Chondrocyte (in vitro differentiated cells): Measurements from ENCODE around the gene DAB2IP. TPM values are rescaled to one million over a fixed set of nuclear protein-coding genes. Genes with fewer than 3 reads are reported as not detected.

Experiments used
- DNase-seq: peaks from one replicate; pipeline ENCODE4 v3.0.0; 2021; ENCODE audit warnings: mixed read lengths, low spot score
- H3K27ac Mint-ChIP-seq: one replicate; pipeline ENCODE4 v1.8.0; 2021; ENCODE audit warnings: mild to moderate bottlenecking, moderate library complexity, mixed read lengths; ENCODE audit not compliant: unreplicated experiment
- H3K27me3 Mint-ChIP-seq: 2 replicates; pipeline ENCODE4 v1.8.0; 2021; ENCODE audit warnings: low read depth, mixed read lengths
- H3K36me3 Mint-ChIP-seq: 2 replicates; pipeline ENCODE4 v1.8.0; 2021; ENCODE audit warnings: low read depth, mixed read lengths
- H3K4me1 Mint-ChIP-seq: 2 replicates; pipeline ENCODE4 v1.8.0; 2021; ENCODE audit warnings: low read depth, mild to moderate bottlenecking, mixed read lengths
- H3K4me3 Mint-ChIP-seq: one replicate; pipeline ENCODE4 v1.8.0; 2021; ENCODE audit warnings: mild to moderate bottlenecking, moderate library complexity, mixed read lengths; ENCODE audit not compliant: unreplicated experiment
- H3K9me3 Mint-ChIP-seq: 2 replicates; pipeline ENCODE4 v1.8.0; 2021; ENCODE audit warnings: low read depth, mixed read lengths
- total RNA-seq: library from RNA; stranded (reverse); gene quantifications from 3 replicates; pipeline ENCODE4 v1.2.1, GENCODE V29; 2021
- TF ChIP-seq, protein P1 (sequence below): fragments of 200-600 bp; sonication (generic); IDR thresholded peaks from 2 replicates; pipeline ENCODE4 v1.5.0; 2021; ENCODE audit warnings: antibody characterized with exemption, mild to moderate bottlenecking, moderate library complexity

Gene DAB2IP
- total RNA-seq, 1 donor from 2014 or later, result 58.5 TPM

DNA sequence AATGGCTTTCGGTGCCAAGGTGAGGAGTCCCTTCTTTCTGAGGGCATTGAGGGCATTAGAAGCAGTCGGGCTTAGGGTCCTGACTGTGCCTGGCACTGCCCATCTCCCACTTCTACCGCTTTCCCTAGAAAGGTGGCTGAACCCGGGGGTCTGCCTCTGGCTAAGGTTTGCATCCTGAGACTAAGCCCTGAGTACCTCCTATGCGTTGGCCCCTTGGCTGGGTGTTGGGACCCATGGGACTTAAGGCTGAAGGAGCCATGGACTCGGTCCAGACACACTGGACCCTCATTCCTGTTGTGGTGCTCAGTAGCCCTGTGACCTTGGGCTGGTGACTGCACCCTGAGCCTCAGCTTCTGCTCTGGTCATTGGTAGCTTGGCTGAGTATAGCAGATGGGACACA is 23.9 kb downstream of the DAB2IP start:
- peaks cover 17% of the 10 kb centered on the region for H3K4me1 Mint-ChIP-seq
- no peaks in the 10 kb centered on the region for H3K9me3 Mint-ChIP-seq
- H3K4me3 Mint-ChIP-seq, result no peak overlapping the region
- no peaks in the 10 kb centered on the region for H3K27me3 Mint-ChIP-seq
- TF ChIP-seq, protein P1, sequence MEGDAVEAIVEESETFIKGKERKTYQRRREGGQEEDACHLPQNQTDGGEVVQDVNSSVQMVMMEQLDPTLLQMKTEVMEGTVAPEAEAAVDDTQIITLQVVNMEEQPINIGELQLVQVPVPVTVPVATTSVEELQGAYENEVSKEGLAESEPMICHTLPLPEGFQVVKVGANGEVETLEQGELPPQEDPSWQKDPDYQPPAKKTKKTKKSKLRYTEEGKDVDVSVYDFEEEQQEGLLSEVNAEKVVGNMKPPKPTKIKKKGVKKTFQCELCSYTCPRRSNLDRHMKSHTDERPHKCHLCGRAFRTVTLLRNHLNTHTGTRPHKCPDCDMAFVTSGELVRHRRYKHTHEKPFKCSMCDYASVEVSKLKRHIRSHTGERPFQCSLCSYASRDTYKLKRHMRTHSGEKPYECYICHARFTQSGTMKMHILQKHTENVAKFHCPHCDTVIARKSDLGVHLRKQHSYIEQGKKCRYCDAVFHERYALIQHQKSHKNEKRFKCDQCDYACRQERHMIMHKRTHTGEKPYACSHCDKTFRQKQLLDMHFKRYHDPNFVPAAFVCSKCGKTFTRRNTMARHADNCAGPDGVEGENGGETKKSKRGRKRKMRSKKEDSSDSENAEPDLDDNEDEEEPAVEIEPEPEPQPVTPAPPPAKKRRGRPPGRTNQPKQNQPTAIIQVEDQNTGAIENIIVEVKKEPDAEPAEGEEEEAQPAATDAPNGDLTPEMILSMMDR, result no peak
- no peak for DNase-seq
- peaks cover 7% of the 10 kb centered on the region for H3K36me3 Mint-ChIP-seq
- no peak overlapping the region for H3K27ac Mint-ChIP-seq

DNA sequence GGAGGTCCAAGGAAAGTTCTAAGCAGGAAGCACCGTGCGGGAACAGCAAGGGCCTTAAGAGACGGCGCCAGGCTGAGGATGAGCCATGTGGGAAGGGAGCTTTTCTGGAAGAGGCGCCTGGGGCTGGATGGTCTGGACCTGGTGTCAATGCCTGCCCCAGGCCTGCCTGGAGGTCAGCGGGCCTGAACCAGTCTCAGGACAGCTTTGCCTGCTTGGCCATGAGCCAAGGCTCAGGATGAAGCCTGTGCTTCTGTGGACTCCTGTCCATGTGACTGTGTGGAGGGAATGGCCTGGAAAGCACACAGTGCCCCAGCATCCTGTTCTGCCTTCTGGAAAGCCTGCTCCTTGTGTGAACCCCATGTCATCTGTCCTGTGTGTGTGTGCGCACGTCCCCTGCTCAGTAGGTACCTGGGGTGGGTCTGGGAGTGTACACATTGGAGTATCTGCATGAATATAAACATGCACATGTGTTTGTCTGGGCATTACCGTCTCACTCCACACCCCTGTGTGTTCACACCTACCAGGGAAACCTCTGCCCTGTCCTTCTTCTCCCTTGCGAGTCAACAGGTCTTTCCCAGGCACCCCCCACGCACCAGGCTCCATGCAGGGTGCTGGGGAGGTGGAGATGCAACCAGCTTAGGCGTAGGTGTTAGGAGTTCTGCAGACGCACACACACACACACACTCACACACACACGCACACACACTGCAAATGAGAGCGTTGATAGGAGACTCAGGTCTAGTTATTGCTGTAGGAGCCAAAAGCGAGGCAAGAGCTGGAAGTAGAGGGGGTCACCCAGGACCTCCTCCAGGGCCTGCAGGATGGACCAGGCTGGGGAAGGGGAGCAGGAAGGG is 24.8 kb downstream of the DAB2IP start:
- TF ChIP-seq, protein P1, result no peak
- no peak for DNase-seq
- H3K4me3 Mint-ChIP-seq, result no peak overlapping the region
- peaks cover 5% of the 10 kb centered on the region for H3K36me3 Mint-ChIP-seq
- H3K9me3 Mint-ChIP-seq, result no peaks in the 10 kb centered on the region
- H3K27me3 Mint-ChIP-seq, result no peaks in the 10 kb centered on the region
- H3K4me1 Mint-ChIP-seq, result peaks cover 17% of the 10 kb centered on the region
- no peak overlapping the region for H3K27ac Mint-ChIP-seq

DNA sequence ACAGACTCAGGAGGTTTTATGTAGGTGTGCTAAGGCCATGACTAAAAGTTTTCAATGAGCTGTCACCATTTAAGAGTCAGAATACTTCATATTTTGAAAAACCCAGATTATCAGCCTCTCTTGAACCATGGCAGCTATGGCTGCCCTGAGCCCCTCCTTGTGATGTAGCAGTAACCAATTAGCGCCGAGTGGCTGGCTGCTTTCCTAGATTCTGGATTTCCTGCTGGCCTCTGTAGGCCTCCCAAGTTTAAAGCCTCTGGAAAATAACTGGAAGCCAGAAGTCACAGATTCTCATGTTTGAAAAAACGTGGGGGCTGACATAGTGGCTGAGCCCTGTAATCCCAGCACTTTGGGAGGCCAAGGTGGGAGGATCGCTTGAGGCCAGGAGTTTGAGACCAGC is 25.5 kb downstream of the DAB2IP start:
- Mint-ChIP-seq H3K27me3 (no peaks in the 10 kb centered on the region), H3K4me3 (no peak overlapping the region), H3K27ac (no peak overlapping the region), H3K4me1 (peaks cover 17% of the 10 kb centered on the region), H3K36me3 (peaks cover 4% of the 10 kb centered on the region), H3K9me3 (no peaks in the 10 kb centered on the region)
- TF ChIP-seq, protein P1, result no peak
- no peak for DNase-seq

DNA sequence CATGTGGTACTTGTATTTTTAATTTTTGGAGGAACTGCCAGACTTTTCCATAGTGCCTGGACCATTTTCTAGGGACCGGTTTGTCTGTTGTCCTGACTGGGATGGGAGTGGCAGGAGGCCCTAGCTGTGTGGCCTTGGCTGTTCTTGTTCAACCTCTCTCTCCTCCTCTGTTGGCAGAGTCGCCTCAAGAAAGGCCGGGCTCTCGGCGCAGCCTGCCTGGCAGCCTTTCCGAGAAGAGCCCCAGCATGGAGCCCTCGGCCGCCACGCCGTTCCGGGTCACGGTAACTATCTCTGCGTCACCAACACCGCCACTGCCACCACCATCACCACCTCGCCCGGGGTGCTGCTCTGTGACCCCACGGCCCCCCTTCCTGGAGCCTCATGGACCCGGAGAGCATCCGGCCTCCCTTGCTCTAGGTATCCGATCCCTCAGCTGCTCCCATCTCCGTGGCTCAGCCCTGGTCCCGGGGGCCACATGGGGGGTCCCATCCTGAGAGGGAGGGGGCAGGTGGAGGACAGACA is 27.1 kb downstream of the DAB2IP start:
- Mint-ChIP-seq H3K27ac (no peak overlapping the region), H3K36me3 (peaks cover 4% of the 10 kb centered on the region), H3K4me1 (peaks cover 17% of the 10 kb centered on the region), H3K27me3 (no peaks in the 10 kb centered on the region), H3K9me3 (no peaks in the 10 kb centered on the region), H3K4me3 (no peak overlapping the region)
- no peak for DNase-seq
- TF ChIP-seq, protein P1, result no peak

DNA sequence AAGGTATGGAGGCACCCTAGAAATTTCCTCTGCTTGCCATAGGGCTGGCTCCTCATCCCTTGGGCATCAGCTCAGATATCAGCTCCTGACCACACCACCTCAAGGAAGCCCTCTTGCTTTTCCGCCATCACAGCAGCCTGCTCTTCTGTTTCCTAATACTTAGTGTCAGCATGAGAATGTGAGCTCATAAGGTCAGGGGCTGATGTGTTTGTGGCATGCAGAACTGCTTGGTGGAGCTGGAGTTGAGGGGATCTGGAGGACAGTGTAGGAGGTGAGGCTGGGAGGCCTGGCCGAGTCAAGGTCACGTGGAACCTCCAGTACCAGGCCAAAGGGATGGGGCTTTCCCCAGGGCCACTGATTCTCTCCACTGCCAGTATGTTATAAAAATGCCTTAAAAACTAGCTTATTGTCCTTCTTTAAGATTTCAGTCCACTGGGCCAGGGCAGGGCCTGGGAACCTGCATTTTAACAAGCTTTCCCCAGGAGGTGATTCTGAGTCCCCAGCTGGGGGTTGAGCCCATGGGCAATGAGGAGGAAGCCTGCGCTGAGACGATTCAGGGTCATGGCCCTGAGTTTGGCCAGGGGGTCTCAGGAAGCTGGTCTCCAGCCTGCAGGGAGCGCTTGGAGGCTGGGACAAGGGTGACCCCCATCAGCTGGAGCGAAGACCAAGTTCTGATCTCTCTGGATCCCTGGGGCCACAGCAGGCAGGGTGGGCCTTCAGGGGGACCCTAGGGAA is 28.6 kb downstream of the DAB2IP start:
- Mint-ChIP-seq H3K36me3 (peaks cover 4% of the 10 kb centered on the region), H3K27me3 (no peaks in the 10 kb centered on the region), H3K27ac (no peak overlapping the region), H3K9me3 (no peaks in the 10 kb centered on the region), H3K4me3 (no peak overlapping the region), H3K4me1 (peaks cover 10% of the 10 kb centered on the region)
- TF ChIP-seq, protein P1, result no peak
- peak; percentile 44 for DNase-seq
